GM12892 (cell line): ENCODE measurements around the gene ABCC1.

ENCODE experiments used
- POLR2A ChIP-seq: IDR thresholded peaks from 2 replicates; pipeline ENCODE4 v1.6.1; 2011; ENCODE audit warnings: low read depth, low read length, control low read depth
- TAF1 ChIP-seq: IDR thresholded peaks from 2 replicates; pipeline ENCODE4 v1.6.1; 2011; ENCODE audit warnings: low read depth, mild to moderate bottlenecking, control low read depth, low read length, borderline replicate concordance

GRCh38 chr16:16139806-16140205 lies 190.4 kb downstream of the ABCC1 start:
- TF ChIP-seq TAF1 (no peak), POLR2A (no peak)
